Calu3 (cell line): ENCODE data around the gene CDC27. TPM values are rescaled to one million over a fixed set of nuclear protein-coding genes. Genes with fewer than 3 reads are reported as not detected.
"Not testable (repeated sequence)": the region's sequence is repeated elsewhere in the genome, so short reads cannot be mapped to it uniquely, and the experiment has no call there.

Experiments used
- BruUV-seq: library from RNA; stranded (reverse); fragments of 400-500 nt; replicated peaks from 2 replicates; lab custom pipeline; 2021; lab: Mats Ljungman, UMichigan
- CTCF ChIA-PET: fragments of 300-600 bp; sonication (Branson Sonifier 250); formaldehyde crosslinking; loops from one replicate; lab custom pipeline; 2022; ENCODE audit warnings: antibody characterized with exemption; lab: Charles Lee
- DNase-seq: peaks from one replicate; pipeline ENCODE4 v3.0.0; 2022
- H3K27ac Mint-ChIP-seq: one replicate; pipeline ENCODE4 v1.8.0; 2022; ENCODE audit warnings: mixed read lengths; ENCODE audit not compliant: unreplicated experiment
- H3K27me3 Mint-ChIP-seq: one replicate; pipeline ENCODE4 v1.8.0; 2022; ENCODE audit warnings: mixed read lengths; ENCODE audit not compliant: unreplicated experiment
- H3K36me3 Mint-ChIP-seq: one replicate; pipeline ENCODE4 v1.8.0; 2022; ENCODE audit warnings: mild to moderate bottlenecking, moderate library complexity, mixed read lengths; ENCODE audit not compliant: insufficient read depth, unreplicated experiment
- H3K4me1 Mint-ChIP-seq: one replicate; pipeline ENCODE4 v1.8.0; 2022; ENCODE audit warnings: mild to moderate bottlenecking, low read depth, mixed read lengths; ENCODE audit not compliant: unreplicated experiment
- H3K4me3 Mint-ChIP-seq: one replicate; pipeline ENCODE4 v1.8.0; 2022; ENCODE audit warnings: mild to moderate bottlenecking, low read depth, moderate library complexity, mixed read lengths; ENCODE audit not compliant: unreplicated experiment
- H3K9me3 Mint-ChIP-seq: one replicate; pipeline ENCODE4 v1.8.0; 2022; ENCODE audit warnings: low read depth, mixed read lengths; ENCODE audit not compliant: unreplicated experiment
- CTCF ChIP-seq: fragments of 200-600 bp; IDR thresholded peaks from one replicate; pipeline ENCODE4 v1.8.0; 2022; ENCODE audit warnings: antibody characterized with exemption; ENCODE audit not compliant: unreplicated experiment
- intact Hi-C: fragments of 100-400 bp; cut with micrococcal nuclease; formaldehyde crosslinking; loops from one replicate; pipeline ENCODE4 v1.10.0; 2022; ENCODE audit not compliant: unreplicated experiment
- total RNA-seq: library from RNA; stranded (reverse); gene quantifications from 2 replicates; pipeline ENCODE4 v1.2.3, GENCODE V29; 2022

CDC27 gene
- total RNA-seq, 1 experiment from 2014 or later, result 132 TPM

DNA sequence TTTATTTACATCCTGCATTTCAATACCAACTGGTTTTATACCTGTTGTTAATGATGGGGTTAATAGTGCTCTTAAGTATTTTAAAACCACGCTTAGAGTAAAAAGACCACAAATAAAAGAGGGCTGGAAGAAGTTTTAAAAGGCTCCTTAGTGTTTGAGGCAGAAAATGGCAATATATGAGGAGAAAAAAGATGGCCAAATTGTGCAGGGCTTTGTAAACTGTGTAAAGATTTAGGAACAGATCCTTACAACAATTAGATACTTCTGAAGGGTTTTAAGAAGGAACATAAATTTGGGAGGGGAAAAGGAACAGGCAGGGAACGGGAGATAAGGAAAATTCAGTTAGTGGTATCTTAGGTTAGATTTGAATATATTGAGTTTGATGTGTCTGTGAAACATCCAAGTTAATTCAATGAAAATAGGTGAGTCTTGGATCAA is 12.7 kb downstream of the CDC27 start:
- Mint-ChIP-seq H3K4me3 (no peak overlapping the region), H3K36me3 (peaks cover 38% of the 10 kb centered on the region), H3K4me1 (no peaks in the 10 kb centered on the region), H3K27me3 (no peaks in the 10 kb centered on the region), H3K27ac (no peak overlapping the region), H3K9me3 (no peaks in the 10 kb centered on the region)
- no TSS peak for BruUV-seq
- intact Hi-C loops, result no loop called here
- no peak for DNase-seq
- no peak for TF ChIP-seq CTCF
- CTCF ChIA-PET, result no interaction called here

DNA sequence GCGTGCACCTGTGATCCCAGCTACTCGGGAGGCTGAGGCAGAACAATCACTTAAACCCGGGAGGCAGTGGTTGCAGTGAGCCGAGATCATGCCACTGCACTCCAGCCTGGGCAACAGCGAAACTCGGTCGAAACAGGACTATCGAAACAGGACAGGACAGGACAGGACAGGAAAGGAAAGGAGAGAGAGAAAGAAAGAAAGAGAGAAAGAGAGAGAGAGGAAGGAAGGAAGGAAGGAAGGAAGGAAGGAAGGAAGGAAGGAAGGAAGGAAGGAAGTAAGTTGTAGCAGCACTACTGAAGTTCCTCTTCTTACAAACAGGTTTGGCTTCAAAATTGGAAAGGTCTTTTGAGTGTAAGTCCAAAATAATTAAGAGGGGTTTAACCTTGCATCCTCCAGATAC is 14.3 kb downstream of the CDC27 start:
- peaks cover 35% of the 10 kb centered on the region for H3K36me3 Mint-ChIP-seq
- H3K4me1 Mint-ChIP-seq, H3K9me3 Mint-ChIP-seq, intact Hi-C loops, H3K27ac Mint-ChIP-seq, DNase-seq, BruUV-seq, H3K4me3 Mint-ChIP-seq, H3K27me3 Mint-ChIP-seq, CTCF ChIA-PET: not testable (repeated sequence)

DNA sequence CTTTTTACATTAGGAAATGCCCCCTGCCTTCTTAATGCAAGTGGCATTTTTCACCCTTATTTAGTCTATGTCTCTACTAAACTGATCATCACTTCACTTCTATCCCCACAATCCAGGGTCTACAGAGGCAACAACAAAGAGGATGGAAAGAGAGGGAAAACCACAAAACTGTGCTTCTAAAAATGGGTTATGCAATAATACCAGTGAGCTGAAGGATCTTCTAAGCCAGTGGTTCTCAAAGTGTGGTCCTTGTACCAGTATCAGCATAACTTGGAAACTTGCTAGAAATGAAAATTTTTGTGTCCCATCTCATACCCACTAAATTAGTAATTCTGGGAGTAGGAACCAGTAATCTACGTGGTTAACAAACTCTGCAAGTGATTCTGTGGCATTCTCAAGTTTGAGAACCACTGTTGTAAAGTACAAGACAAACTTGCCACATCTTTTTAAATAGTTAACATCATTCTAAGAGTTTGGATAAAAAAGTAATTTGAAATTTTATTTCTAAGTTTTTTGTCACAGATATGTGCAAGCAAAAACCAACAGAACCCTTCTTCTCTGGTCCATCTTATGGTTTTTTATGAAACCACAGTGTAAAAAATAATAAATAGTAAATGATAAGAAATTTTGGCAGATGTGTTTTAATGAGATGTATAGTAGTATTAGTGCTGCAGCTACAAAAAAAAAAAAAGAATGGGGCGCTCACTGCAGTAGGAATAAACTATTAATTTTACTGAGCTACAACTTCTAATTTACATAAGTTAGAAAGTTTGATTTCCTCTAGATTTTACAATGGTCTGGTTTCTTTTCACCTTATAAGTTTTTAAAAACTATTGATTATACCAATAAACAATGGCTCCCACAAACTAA is 16.2 kb downstream of the CDC27 start:
- no peaks in the 10 kb centered on the region for H3K27me3 Mint-ChIP-seq
- peaks cover 8% of the 10 kb centered on the region for H3K4me1 Mint-ChIP-seq
- CTCF ChIA-PET, result interaction anchor here (0.6 to 0.9 kb wide), 3 partner anchors 53 to 302 kb away, joined by 3 read pairs; no protein-coding TSS in a partner anchor
- DNase-seq, result no peak
- H3K36me3 Mint-ChIP-seq, result peaks cover 27% of the 10 kb centered on the region
- H3K4me3 Mint-ChIP-seq, result no peak overlapping the region
- no peak overlapping the region for H3K27ac Mint-ChIP-seq
- BruUV-seq, result no TSS peak
- no peak for TF ChIP-seq CTCF
- H3K9me3 Mint-ChIP-seq, result no peaks in the 10 kb centered on the region
- intact Hi-C loops, result no loop called here

GRCh38 chr17:47170710-47171109 is 18.4 kb downstream of the CDC27 start:
- Mint-ChIP-seq H3K36me3 (peaks cover 26% of the 10 kb centered on the region), H3K9me3 (no peaks in the 10 kb centered on the region), H3K4me1 (peaks cover 8% of the 10 kb centered on the region), H3K4me3 (no peak overlapping the region), H3K27ac (no peak overlapping the region), H3K27me3 (no peaks in the 10 kb centered on the region)
- DNase-seq, result no peak
- intact Hi-C loops, result no loop called here
- TF ChIP-seq CTCF, result no peak
- CTCF ChIA-PET, result no interaction called here
- no TSS peak for BruUV-seq

DNA sequence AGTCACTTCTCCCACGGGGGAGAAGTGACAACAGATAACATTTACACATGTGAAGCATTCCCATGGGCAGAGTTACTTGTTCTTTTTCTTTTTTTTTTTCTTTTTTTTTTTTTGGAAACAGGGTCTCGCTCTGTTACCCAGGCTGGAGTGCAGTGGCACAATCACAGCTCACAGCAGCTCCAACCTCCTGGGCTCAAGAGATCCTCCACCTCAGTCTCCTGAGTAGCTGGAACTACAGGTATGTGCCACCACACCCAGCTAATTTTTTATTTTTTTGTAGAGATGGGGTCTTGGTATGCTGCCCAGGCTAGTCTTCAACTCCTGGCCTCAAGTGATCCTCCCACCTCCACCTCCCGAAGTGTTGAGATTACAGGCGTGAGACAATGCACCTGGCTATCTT is 20.2 kb downstream of the CDC27 start:
- H3K36me3 Mint-ChIP-seq, result peaks cover 21% of the 10 kb centered on the region
- CTCF ChIA-PET, BruUV-seq, H3K4me1 Mint-ChIP-seq, H3K27me3 Mint-ChIP-seq, DNase-seq, intact Hi-C loops, H3K27ac Mint-ChIP-seq, H3K4me3 Mint-ChIP-seq, H3K9me3 Mint-ChIP-seq: not testable (repeated sequence)

DNA sequence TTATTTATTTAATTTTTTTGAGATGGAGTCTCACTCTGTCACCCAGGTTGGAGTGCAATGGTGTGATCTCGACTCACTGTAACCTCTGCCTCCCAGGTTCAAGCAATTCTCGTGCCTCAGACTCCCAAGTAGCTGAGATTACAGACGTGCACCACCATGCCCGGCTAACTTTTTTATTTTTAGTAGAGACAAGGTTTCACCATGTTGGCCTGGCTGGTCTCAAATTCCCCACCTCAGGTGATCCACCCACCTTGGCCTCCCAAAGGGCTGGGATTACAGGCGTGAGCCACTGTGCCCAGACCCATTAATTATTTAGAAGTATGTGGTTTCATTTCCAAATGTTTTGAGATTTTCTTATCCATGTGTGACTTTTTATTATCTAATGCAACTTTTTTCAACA is 22.2 kb downstream of the CDC27 start:
- H3K27me3 Mint-ChIP-seq, H3K4me3 Mint-ChIP-seq, H3K9me3 Mint-ChIP-seq, DNase-seq, intact Hi-C loops, H3K27ac Mint-ChIP-seq, CTCF ChIA-PET, BruUV-seq, H3K4me1 Mint-ChIP-seq: not testable (repeated sequence)
- peaks cover 30% of the 10 kb centered on the region for H3K36me3 Mint-ChIP-seq
